Hematopoietic multipotent progenitor cell treated with erythropoietin and hydrocortisone succinate and interleukin-3 and kit ligand, for 8 days (in vitro differentiated cells): ENCODE results near the gene EHF.
A peak's percentile ranks its signal among the peaks of the same experiment; 100 is the strongest.

ENCODE experiments used
- DNase-seq: peaks from one replicate; pipeline ENCODE4 v3.0.0-alpha.2; 2015

The EHF gene

GRCh38 chr11:34603129-34604001, 17.5 kb upstream of the EHF start:
- DNase-seq = peak; percentile 24

- no peak for DNase-seq
These were observed 16.7 kb upstream of the EHF start for GRCh38 chr11:34604145-34604544.

GRCh38 chr11:34604911-34605310, 16.0 kb upstream of the EHF start:
- no peak for DNase-seq

GRCh38 chr11:34605481-34606325, 15.2 kb upstream of the EHF start:
- no peak for DNase-seq

GRCh38 chr11:34606326-34607120, 14.4 kb upstream of the EHF start:
- DNase-seq = no peak

GRCh38 chr11:34609187-34609751, 11.6 kb upstream of the EHF start:
- no peak for DNase-seq

- DNase-seq = no peak
These were observed 11.0 kb upstream of the EHF start for GRCh38 chr11:34609850-34610249.

GRCh38 chr11:34610324-34611041, 10.4 kb upstream of the EHF start:
- DNase-seq = no peak

- no peak for DNase-seq
These were observed 7.9 kb upstream of the EHF start for GRCh38 chr11:34613015-34613414.

GRCh38 chr11:34613552-34614056, 7.3 kb upstream of the EHF start:
- DNase-seq = no peak

- peak; percentile 32 for DNase-seq
These were observed 6.4 kb upstream of the EHF start for GRCh38 chr11:34614344-34615104.

GRCh38 chr11:34616086-34616485, 4.8 kb upstream of the EHF start:
- DNase-seq = no peak

GRCh38 chr11:34616830-34617504, 3.9 kb upstream of the EHF start:
- DNase-seq = peak; percentile 95

GRCh38 chr11:34618406-34618805, 2.5 kb upstream of the EHF start:
- no peak for DNase-seq

GRCh38 chr11:34619062-34619516, 1.8 kb upstream of the EHF start:
- peak; percentile 63 for DNase-seq

GRCh38 chr11:34620202-34620601, 691 bp upstream of the EHF start:
- no peak for DNase-seq

GRCh38 chr11:34621876-34622275, 983 bp downstream of the EHF start:
- no peak for DNase-seq

GRCh38 chr11:34623463-34623862, 2.6 kb downstream of the EHF start:
- no peak for DNase-seq

GRCh38 chr11:34624069-34624468, 3.2 kb downstream of the EHF start:
- DNase-seq = no peak

- DNase-seq = no peak
These were observed 4.7 kb downstream of the EHF start for GRCh38 chr11:34625576-34625975.
